Measurements from ENCODE around the gene SIGMAR1. TPM values are rescaled to one million over a fixed set of nuclear protein-coding genes. Genes with fewer than 3 reads are reported as not detected.

SIGMAR1 gene
- total RNA-seq, 2 donors from 2014 or later: 77.0 to 131 TPM

- TF ChIP-seq CTCF (IDR thresholded peaks at IDR 0.05): no peak
- DNase-seq (ENCODE audit: low spot score) (no peak), ATAC-seq (ENCODE audit: insufficient number of reproducible peaks, low FRiP score, low read depth) (no peak)
- Histone ChIP-seq H3K36me3 (no peaks in the 10 kb centered on the region), H3K4me1 (ENCODE audit: control insufficient read depth in 1 of 2, low read depth in 2 of 2) (peaks cover 3 to 34% of the 10 kb centered on the region in 2 donors), H3K4me3 (no peak overlapping the region), H3K27me3 (replicated peaks; ENCODE audit: insufficient read depth) (peaks cover 30% of the 10 kb centered on the region), H3K9me3 (no peaks in the 10 kb centered on the region), H3K27ac (no peak overlapping the region)
Observed at GRCh38 chr9:34625186-34625486, 12.5 kb downstream of the SIGMAR1 start.

GRCh38 chr9:34624475-34625185, 13.0 kb downstream of the SIGMAR1 start:
- no peak for TF ChIP-seq CTCF (IDR thresholded peaks at IDR 0.05)
- peaks cover 3 to 37% of the 10 kb centered on the region in 2 donors for H3K4me1 ChIP-seq (ENCODE audit: control insufficient read depth in 1 of 2, low read depth in 2 of 2)

GRCh38 chr9:34623374-34624235, 14.0 kb downstream of the SIGMAR1 start:
- no peak for DNase-seq (ENCODE audit: low spot score)
- no peak for ATAC-seq (ENCODE audit: insufficient number of reproducible peaks, low FRiP score, low read depth)
- peaks cover 22% of the 10 kb centered on the region for H3K27me3 ChIP-seq (replicated peaks; ENCODE audit: insufficient read depth)
- H3K27ac ChIP-seq: no peak overlapping the region
- H3K36me3 ChIP-seq: no peaks in the 10 kb centered on the region
- peaks cover 3 to 32% of the 10 kb centered on the region in 2 donors for H3K4me1 ChIP-seq (ENCODE audit: control insufficient read depth in 1 of 2, low read depth in 2 of 2)
- H3K9me3 ChIP-seq: no peaks in the 10 kb centered on the region
- peak overlapping the region; percentile 34 for H3K4me3 ChIP-seq
- TF ChIP-seq CTCF (IDR thresholded peaks at IDR 0.05): no peak

More at GRCh38 chr9:34624475-34625185, 13.0 kb downstream of the SIGMAR1 start:
- no peaks in the 10 kb centered on the region for H3K36me3 ChIP-seq
- no peak overlapping the region for H3K27ac ChIP-seq
- H3K9me3 ChIP-seq: no peaks in the 10 kb centered on the region
- H3K4me3 ChIP-seq: no peak overlapping the region
- H3K27me3 ChIP-seq (replicated peaks; ENCODE audit: insufficient read depth): peaks cover 27% of the 10 kb centered on the region
- ATAC-seq (ENCODE audit: insufficient number of reproducible peaks, low FRiP score, low read depth) (no peak), DNase-seq (ENCODE audit: low spot score) (no peak)

- H3K4me3 ChIP-seq: peak within 1 kb of the TSS; percentile 80
- H3K9me3 ChIP-seq: no peaks in the 10 kb centered on the region
- ATAC-seq (ENCODE audit: insufficient number of reproducible peaks, low FRiP score, low read depth) (peak; percentile 93), DNase-seq (ENCODE audit: low spot score) (peak; percentile 92)
- peaks cover 16% of the 10 kb centered on the region for H3K27me3 ChIP-seq (replicated peaks; ENCODE audit: insufficient read depth)
- H3K36me3 ChIP-seq: peaks cover 27% of the 10 kb centered on the region
- peaks cover 3 to 26% of the 10 kb centered on the region in 2 donors for H3K4me1 ChIP-seq (ENCODE audit: control insufficient read depth in 1 of 2, low read depth in 2 of 2)
- no peak for TF ChIP-seq CTCF (IDR thresholded peaks at IDR 0.05)
- no peak within 1 kb of the TSS for H3K27ac ChIP-seq
Observed at GRCh38 chr9:34620061-34620994, 17.3 kb downstream of the SIGMAR1 start, which contains the start of gene DCTN3. DCTN3 (minus strand) TSS chr9:34620495; CDS start chr9:34620464, 31 bp downstream.
